ENCODE data around the gene RABEP2. TPM values are rescaled to one million over a fixed set of nuclear protein-coding genes. Genes with fewer than 3 reads are reported as not detected.

The RABEP2 gene
- total RNA-seq, 1 experiment from 2014 or later: 47.3 TPM

DNA sequence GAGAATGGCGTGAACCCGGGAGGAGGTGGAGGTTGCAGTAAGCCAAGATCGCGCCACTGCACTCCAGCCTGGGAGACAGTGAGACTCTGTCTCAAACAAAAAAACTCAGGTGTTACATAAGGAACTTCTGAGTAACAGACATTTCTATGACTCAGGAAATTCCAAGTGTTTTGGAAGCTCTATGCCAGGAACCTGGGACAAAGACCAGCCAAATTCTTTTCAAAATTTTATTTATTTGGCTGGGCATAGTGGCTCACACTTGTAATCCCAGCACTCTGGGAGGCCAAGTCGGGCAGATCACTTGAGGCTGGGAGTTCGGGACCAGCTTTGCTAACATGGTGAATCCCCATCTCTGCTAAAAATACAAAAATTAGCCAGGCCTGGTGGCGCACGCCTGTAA lies 66.6 kb downstream of the RABEP2 start:
- DNase-seq (ENCODE audit: low spot score): no peak

Small RNA genes within 50 kb of the gene (small RNA-seq; reads per million reads assigned to genes)
- not detected for gene RF00416

Other genes with a start within 250 kb of the RABEP2 start
- 358 and 396 TPM in 2 replicates for gene EIF3C, start 213.8 kb downstream of the RABEP2 start, total RNA-seq (2014; rRNA removed; shearing (Covaris generic))
- 1.2 TPM in 1 of 2 replicates, not detected in the other for gene NPIPB9, start 173.5 kb downstream of the RABEP2 start, total RNA-seq (2014; rRNA removed; shearing (Covaris generic))
- 74.1 and 86.9 TPM in 2 replicates for gene ATXN2L, start 102.2 kb downstream of the RABEP2 start, total RNA-seq (2014; rRNA removed; shearing (Covaris generic))
- gene TUFM, start 78.9 kb downstream of the RABEP2 start, total RNA-seq (2014; rRNA removed; shearing (Covaris generic)): 376 and 403 TPM in 2 replicates
- gene SH2B1, start 61.4 kb downstream of the RABEP2 start, total RNA-seq (2014; rRNA removed; shearing (Covaris generic)): 38.9 and 50.2 TPM in 2 replicates
- gene ATP2A1, start 46.8 kb downstream of the RABEP2 start, total RNA-seq (2014; rRNA removed; shearing (Covaris generic)): 0.83 and 2.6 TPM in 2 replicates
- not detected in 2 replicates for gene CD19, start 6.7 kb upstream of the RABEP2 start, total RNA-seq (2014; rRNA removed; shearing (Covaris generic))
- gene NFATC2IP, start 25.7 kb upstream of the RABEP2 start, total RNA-seq (2014; rRNA removed; shearing (Covaris generic)): 54.8 and 66.3 TPM in 2 replicates
- gene SPNS1, start 49.5 kb upstream of the RABEP2 start, total RNA-seq (2014; rRNA removed; shearing (Covaris generic)): 79.6 and 88.8 TPM in 2 replicates
- gene LAT, start 59.8 kb upstream of the RABEP2 start, total RNA-seq (2014; rRNA removed; shearing (Covaris generic)): 14.8 and 22.7 TPM in 2 replicates